Measurements from ENCODE around the gene CTSD. TPM values are rescaled to one million over a fixed set of nuclear protein-coding genes. Genes with fewer than 3 reads are reported as not detected.

The CTSD gene
- total RNA-seq, 6 donors from 2014 or later, result 993 to 3,355 (median 2,221) TPM

- Histone ChIP-seq H3K4me3 (no peak overlapping the region), H3K27me3 (no peaks in the 10 kb centered on the region), H3K27ac (no peak overlapping the region), H3K4me1 (no peaks in the 10 kb centered on the region), H3K9me3 (no peaks in the 10 kb centered on the region), H3K36me3 (no peaks in the 10 kb centered on the region)
- TF ChIP-seq CTCF (IDR thresholded peaks at IDR 0.05) (no peak), POLR2AphosphoS5 (IDR thresholded peaks at IDR 0.05) (no peak), POLR2A (IDR thresholded peaks at IDR 0.05) (no peak), EP300 (IDR thresholded peaks at IDR 0.05) (no peak)
- DNase-seq (no peak), ATAC-seq (ENCODE audit: low FRiP score in 2 of 2) (no peak)
- WGBS, 2 donors, result 62 to 74% methylated on average over 15 of the region's 15 CpGs
These were observed 58.3 kb downstream of the CTSD start for GRCh38 chr11:1705126-1706052.

DNA sequence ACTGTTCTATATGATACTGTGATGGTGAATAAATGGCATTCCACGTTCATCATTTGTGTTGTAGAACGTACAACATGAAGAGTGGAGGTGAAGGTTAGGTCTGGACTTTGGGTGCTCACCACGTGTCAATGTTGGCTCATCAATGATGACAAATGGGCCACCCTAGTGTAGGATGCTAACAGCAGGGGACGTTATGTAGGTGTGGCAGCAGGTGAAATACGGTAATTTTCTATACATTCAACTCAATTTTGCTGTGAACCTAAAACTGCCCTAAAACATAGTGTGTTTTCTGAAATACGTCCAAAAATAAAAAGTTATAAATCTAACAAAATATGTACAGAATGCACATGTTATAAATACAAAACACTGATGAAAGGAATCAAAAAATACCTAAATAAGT is 60.6 kb downstream of the CTSD start:
- no peaks in the 10 kb centered on the region for H3K36me3 ChIP-seq
- WGBS, 2 donors, result 84 to 88% methylated on average over 6 of the region's 6 CpGs
- no peak for DNase-seq
- no peaks in the 10 kb centered on the region for H3K9me3 ChIP-seq
- ATAC-seq (ENCODE audit: low FRiP score in 2 of 2), result no peak
- TF ChIP-seq POLR2AphosphoS5 (IDR thresholded peaks at IDR 0.05), result no peak
- TF ChIP-seq CTCF (IDR thresholded peaks at IDR 0.05), result no peak
- no peak for TF ChIP-seq POLR2A (IDR thresholded peaks at IDR 0.05)
- no peak for TF ChIP-seq EP300 (IDR thresholded peaks at IDR 0.05)
- H3K4me1 ChIP-seq, result no peaks in the 10 kb centered on the region
- H3K27ac ChIP-seq, result no peak overlapping the region
- no peaks in the 10 kb centered on the region for H3K27me3 ChIP-seq
- H3K4me3 ChIP-seq, result no peak overlapping the region

Other genes starting within 250 kb of the CTSD start
- gene DUSP8, start 191.7 kb downstream of the CTSD start, total RNA-seq, result 10 to 100 TPM in 5 of 6 donors, 1 to 10 TPM in 1; 5.2 to 19.3 (median 13.5) TPM
- gene KRTAP5-1, start 178.6 kb downstream of the CTSD start, total RNA-seq, result not detected
- not detected for gene KRTAP5-2, start 165.6 kb downstream of the CTSD start, total RNA-seq
- not detected for gene KRTAP5-3, start 155.5 kb downstream of the CTSD start, total RNA-seq
- gene KRTAP5-4, start 141.8 kb downstream of the CTSD start, total RNA-seq, result not detected
- not detected for gene KRTAP5-5, start 134.2 kb downstream of the CTSD start, total RNA-seq
- not detected for gene KRTAP5-6, start 66.7 kb downstream of the CTSD start, total RNA-seq
- gene IFITM10, start 13.3 kb downstream of the CTSD start, total RNA-seq, result 10 to 100 TPM in 4 of 6 donors, 1 to 10 TPM in 2; 8.7 to 28.3 (median 14.2) TPM
- 10 to 100 TPM in 4 of 6 donors, 1 to 10 TPM in 2; 7.4 to 31.3 (median 22.9) TPM for gene SYT8, start 71.1 kb upstream of the CTSD start, total RNA-seq
- gene TNNI2, start 75.1 kb upstream of the CTSD start, total RNA-seq, result 10 to 100 TPM in 5 of 6 donors, 1 to 10 TPM in 1; 7.3 to 28.3 (median 16.7) TPM
- 100 to 1,000 TPM in 2 of 6 donors, 10 to 100 TPM in 4; 29.3 to 162 (median 66.2) TPM for gene LSP1, start 89.2 kb upstream of the CTSD start, total RNA-seq
- not detected for gene PRR33, start 128.0 kb upstream of the CTSD start, total RNA-seq
- gene TNNT3, start 155.8 kb upstream of the CTSD start, total RNA-seq, result 10 to 100 TPM in 1 of 6 donors, 1 to 10 TPM in 4, not detected in 1; 1.1 to 13.1 (median 2.4) TPM
- 100 to 1,000 TPM in 4 of 6 donors, 10 to 100 TPM in 2; 62.1 to 287 (median 150) TPM for gene MRPL23, start 183.4 kb upstream of the CTSD start, total RNA-seq
- 100 to 1,000 TPM in 1 of 6 donors, 10 to 100 TPM in 5; 17.2 to 127 (median 64.0) TPM for gene H19, start 233.9 kb upstream of the CTSD start, total RNA-seq